ENCODE measurements around the gene ITSN1. TPM values are rescaled to one million over a fixed set of nuclear protein-coding genes. Genes with fewer than 3 reads are reported as not detected.

The ITSN1 gene
- total and polyA plus RNA-seq, 2 of the 13 experiments (the other 11 are each of a cell fraction or from before 2014, with no cell fraction given), result 26.1 to 33.8 TPM

- no peak for TF ChIP-seq ZSCAN20 (CRISPR knock-in tag; IDR thresholded peaks at IDR 0.05; ENCODE audit: borderline replicate concordance)
- no peak for TF ChIP-seq ZNF530 (CRISPR knock-in tag; IDR thresholded peaks at IDR 0.05; ENCODE audit: low read depth)
- TF ChIP-seq ZNF577 (CRISPR knock-in tag; IDR thresholded peaks at IDR 0.05; ENCODE audit: borderline replicate concordance, low read depth), result no peak
- no peak; the same call in 1 of the 2 replicates for TF ChIP-seq MXD4 (CRISPR knock-in tag; IDR thresholded peaks at IDR 0.05)
- no peak for TF ChIP-seq ZNF382 (CRISPR knock-in tag; IDR thresholded peaks at IDR 0.05; ENCODE audit: borderline replicate concordance)
- 0 out of 2 replicates have a peak, but pooled peaks have one; percentile 34 for TF ChIP-seq ZNF292 (CRISPR knock-in tag; IDR thresholded peaks at IDR 0.05; ENCODE audit: borderline replicate concordance, low read depth)
- no peak for TF ChIP-seq NFIB (CRISPR knock-in tag; IDR thresholded peaks at IDR 0.05; ENCODE audit: borderline replicate concordance)
- TF ChIP-seq, protein P1, sequence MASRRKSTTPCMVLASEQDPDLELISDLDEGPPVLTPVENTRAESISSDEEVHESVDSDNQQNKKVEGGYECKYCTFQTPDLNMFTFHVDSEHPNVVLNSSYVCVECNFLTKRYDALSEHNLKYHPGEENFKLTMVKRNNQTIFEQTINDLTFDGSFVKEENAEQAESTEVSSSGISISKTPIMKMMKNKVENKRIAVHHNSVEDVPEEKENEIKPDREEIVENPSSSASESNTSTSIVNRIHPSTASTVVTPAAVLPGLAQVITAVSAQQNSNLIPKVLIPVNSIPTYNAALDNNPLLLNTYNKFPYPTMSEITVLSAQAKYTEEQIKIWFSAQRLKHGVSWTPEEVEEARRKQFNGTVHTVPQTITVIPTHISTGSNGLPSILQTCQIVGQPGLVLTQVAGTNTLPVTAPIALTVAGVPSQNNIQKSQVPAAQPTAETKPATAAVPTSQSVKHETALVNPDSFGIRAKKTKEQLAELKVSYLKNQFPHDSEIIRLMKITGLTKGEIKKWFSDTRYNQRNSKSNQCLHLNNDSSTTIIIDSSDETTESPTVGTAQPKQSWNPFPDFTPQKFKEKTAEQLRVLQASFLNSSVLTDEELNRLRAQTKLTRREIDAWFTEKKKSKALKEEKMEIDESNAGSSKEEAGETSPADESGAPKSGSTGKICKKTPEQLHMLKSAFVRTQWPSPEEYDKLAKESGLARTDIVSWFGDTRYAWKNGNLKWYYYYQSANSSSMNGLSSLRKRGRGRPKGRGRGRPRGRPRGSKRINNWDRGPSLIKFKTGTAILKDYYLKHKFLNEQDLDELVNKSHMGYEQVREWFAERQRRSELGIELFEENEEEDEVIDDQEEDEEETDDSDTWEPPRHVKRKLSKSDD (CRISPR knock-in tag; IDR thresholded peaks at IDR 0.05; ENCODE audit: low read depth), result peak; percentile 57; the same call in 1 of the 2 replicates
- TF ChIP-seq ZNF331 (CRISPR knock-in tag; IDR thresholded peaks at IDR 0.05), result no peak
- TF ChIP-seq HDAC6 (IDR thresholded peaks at IDR 0.05; ENCODE audit: low read depth, low read length), result no peak
- TF ChIP-seq ISL2 (CRISPR knock-in tag; IDR thresholded peaks at IDR 0.05), result no peak
- TF ChIP-seq, protein P2, sequence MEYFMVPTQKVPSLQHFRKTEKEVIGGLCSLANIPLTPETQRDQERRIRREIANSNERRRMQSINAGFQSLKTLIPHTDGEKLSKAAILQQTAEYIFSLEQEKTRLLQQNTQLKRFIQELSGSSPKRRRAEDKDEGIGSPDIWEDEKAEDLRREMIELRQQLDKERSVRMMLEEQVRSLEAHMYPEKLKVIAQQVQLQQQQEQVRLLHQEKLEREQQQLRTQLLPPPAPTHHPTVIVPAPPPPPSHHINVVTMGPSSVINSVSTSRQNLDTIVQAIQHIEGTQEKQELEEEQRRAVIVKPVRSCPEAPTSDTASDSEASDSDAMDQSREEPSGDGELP (IDR thresholded peaks at IDR 0.05; ENCODE audit: borderline replicate concordance, low read depth), result no peak
- TF ChIP-seq PHF20 (CRISPR knock-in tag; IDR thresholded peaks at IDR 0.05), result peak; percentile 83
- TF ChIP-seq ZNF296 (CRISPR knock-in tag; conservative IDR thresholded peaks at IDR 0.05), result no peak
- TF ChIP-seq, protein P3, sequence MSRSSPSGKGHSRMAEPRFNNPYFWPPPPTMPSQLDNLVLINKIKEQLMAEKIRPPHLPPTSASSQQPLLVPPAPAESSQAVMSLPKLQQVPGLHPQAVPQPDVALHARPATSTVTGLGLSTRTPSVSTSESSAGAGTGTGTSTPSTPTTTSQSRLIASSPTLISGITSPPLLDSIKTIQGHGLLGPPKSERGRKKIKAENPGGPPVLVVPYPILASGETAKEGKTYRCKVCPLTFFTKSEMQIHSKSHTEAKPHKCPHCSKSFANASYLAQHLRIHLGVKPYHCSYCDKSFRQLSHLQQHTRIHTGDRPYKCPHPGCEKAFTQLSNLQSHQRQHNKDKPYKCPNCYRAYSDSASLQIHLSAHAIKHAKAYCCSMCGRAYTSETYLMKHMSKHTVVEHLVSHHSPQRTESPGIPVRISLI (CRISPR knock-in tag; IDR thresholded peaks at IDR 0.05; ENCODE audit: borderline replicate concordance), result no peak
- no peak for TF ChIP-seq ZNF589 (CRISPR knock-in tag; conservative IDR thresholded peaks at IDR 0.05)
- TF ChIP-seq NFE2L2 (IDR thresholded peaks at IDR 0.05; ENCODE audit: low read length), result no peak
- no peak for TF ChIP-seq ZBTB2 (CRISPR knock-in tag; IDR thresholded peaks at IDR 0.05; ENCODE audit: low read depth)
- no peak for TF ChIP-seq ZBTB21 (CRISPR knock-in tag; IDR thresholded peaks at IDR 0.05)
- no peak; the same call in 1 of the 2 replicates for TF ChIP-seq FOXA3 (CRISPR knock-in tag; IDR thresholded peaks at IDR 0.05)
- TF ChIP-seq ZNF83 (CRISPR knock-in tag; IDR thresholded peaks at IDR 0.05; ENCODE audit: borderline replicate concordance), result peak; percentile 56; the same call in 1 of the 2 replicates
- no peak for TF ChIP-seq IKZF4 (CRISPR knock-in tag; IDR thresholded peaks at IDR 0.05; ENCODE audit: borderline replicate concordance, low read depth, not compliant biosample characterization)
- TF ChIP-seq POLR2AphosphoS5 (IDR thresholded peaks at IDR 0.05; ENCODE audit: low read depth, low read length), result peak; percentile 97
- no peak for TF ChIP-seq ZFP62 (CRISPR knock-in tag; IDR thresholded peaks at IDR 0.05)
Observed at GRCh38 chr21:33915368-33916199, 273.3 kb downstream of the ITSN1 start, which contains the start of gene ATP5PO (continued).
